Memory B cell (primary cell): ENCODE results near the gene UST.
"Not testable (repeated sequence)": the region's sequence is repeated elsewhere in the genome, so short reads cannot be mapped to it uniquely, and the experiment has no call there.

Source experiments
- ATAC-seq: fragments of 150-1000 bp; cut with Tn5 transposase; 2 replicates; pipeline ENCODE4 v1.10.0; 2021; ENCODE audit warnings: low read depth, mild to moderate bottlenecking, moderate library complexity
- DNase-seq, 2 donors: peaks; one replicate each; pipeline ENCODE4 v3.0.0; 2022; ENCODE audit warnings: low spot score in 2 of 2
- H3K27ac Mint-ChIP-seq: one replicate; pipeline ENCODE4 v1.8.0; 2022; ENCODE audit warnings: mild to moderate bottlenecking, moderate library complexity, mixed read lengths
- H3K27me3 Mint-ChIP-seq: one replicate; pipeline ENCODE4 v1.8.0; 2022; ENCODE audit warnings: mixed read lengths
- H3K36me3 Mint-ChIP-seq: one replicate; pipeline ENCODE4 v1.8.0; 2022; ENCODE audit warnings: mild to moderate bottlenecking, mixed read lengths
- H3K4me1 Mint-ChIP-seq: one replicate; pipeline ENCODE4 v1.8.0; 2022; ENCODE audit warnings: mixed read lengths
- H3K4me3 Mint-ChIP-seq: one replicate; pipeline ENCODE4 v1.8.0; 2022; ENCODE audit warnings: mild to moderate bottlenecking, moderate library complexity, mixed read lengths
- H3K9me3 Mint-ChIP-seq: one replicate; pipeline ENCODE4 v1.8.0; 2022; ENCODE audit warnings: mixed read lengths

Gene UST

DNA sequence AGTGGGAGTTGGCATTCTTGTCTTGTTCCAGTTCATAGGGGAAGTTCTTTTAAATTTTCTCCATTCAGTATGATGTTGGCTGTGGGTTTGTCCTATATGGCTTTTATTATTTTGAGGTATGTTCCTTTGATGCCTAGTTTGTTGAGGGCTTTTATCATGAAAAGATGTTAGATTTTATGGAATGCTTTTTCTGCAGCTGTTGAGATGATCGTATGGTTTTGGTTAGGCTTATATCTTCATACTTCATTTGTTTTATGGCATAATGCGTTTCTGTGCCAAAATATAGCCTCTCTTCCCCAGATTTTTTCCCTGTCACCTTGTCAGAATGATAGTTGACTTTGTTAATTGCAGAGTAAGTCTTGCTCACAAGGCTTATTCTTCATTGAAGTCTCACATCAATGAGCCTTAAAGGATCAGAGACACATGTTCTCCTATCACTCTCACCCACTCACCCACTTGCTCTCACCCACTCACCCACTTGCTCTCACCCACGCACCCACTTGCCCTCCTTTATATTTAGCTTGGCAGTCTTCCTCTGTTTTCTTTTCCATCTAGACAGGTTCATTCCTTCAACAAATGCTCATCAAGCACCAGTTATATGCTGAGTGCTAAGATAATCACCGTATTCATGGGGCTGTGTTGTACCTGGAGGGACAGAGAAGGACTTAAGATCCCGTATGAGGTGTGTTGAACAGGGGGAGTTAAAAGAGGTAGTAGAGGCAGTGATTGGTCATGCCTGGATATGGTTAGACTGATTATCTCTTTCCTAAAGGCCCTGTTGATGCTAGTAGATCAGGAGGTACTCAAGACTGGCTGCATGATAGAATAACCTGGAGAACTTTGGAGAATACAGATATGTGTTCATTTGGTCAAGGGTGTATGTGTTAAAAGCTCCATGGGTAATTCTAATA lies 19.3 kb downstream of the UST start:
- no peak for DNase-seq
- ATAC-seq, result no peak
- Mint-ChIP-seq H3K27me3 (no peaks in the 10 kb centered on the region), H3K4me1 (peaks cover 61% of the 10 kb centered on the region), H3K27ac (peak overlapping the region; percentile 99), H3K9me3 (no peaks in the 10 kb centered on the region), H3K36me3 (no peaks in the 10 kb centered on the region), H3K4me3 (no peak overlapping the region)

DNA sequence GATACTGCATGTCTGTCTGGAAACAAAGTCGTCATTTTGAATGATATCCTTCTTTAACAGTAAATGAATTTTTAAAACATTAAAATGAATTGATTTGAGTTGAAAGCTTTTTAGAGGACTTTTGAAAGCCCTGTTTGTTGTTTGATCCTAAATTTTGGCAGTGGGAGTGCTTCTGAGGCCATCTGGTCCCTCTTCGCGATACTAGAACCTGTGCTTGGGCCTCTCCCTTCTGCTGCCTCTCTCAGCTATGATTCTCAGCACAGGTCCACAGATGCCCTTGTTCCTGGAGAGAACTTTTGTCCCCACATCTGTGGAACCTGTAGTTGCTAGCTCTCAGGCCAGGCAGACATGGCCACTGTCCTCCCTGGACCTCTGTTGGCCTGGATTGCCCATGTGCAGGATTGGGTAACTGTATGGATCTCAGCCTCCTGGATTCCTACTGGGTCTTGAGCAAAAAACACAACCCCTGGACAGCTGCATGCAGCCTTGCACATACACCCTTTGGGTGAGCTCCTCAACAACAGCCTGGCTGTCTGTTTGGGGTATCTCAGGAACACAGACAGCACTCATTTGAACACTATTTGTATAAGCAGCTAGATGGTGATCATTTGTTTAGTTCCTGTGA lies 21.9 kb downstream of the UST start:
- Mint-ChIP-seq H3K36me3 (no peaks in the 10 kb centered on the region), H3K27ac (no peak overlapping the region), H3K27me3 (no peaks in the 10 kb centered on the region), H3K9me3 (no peaks in the 10 kb centered on the region), H3K4me1 (peaks cover 52% of the 10 kb centered on the region), H3K4me3 (no peak overlapping the region)
- DNase-seq (no peak), ATAC-seq (no peak)

DNA sequence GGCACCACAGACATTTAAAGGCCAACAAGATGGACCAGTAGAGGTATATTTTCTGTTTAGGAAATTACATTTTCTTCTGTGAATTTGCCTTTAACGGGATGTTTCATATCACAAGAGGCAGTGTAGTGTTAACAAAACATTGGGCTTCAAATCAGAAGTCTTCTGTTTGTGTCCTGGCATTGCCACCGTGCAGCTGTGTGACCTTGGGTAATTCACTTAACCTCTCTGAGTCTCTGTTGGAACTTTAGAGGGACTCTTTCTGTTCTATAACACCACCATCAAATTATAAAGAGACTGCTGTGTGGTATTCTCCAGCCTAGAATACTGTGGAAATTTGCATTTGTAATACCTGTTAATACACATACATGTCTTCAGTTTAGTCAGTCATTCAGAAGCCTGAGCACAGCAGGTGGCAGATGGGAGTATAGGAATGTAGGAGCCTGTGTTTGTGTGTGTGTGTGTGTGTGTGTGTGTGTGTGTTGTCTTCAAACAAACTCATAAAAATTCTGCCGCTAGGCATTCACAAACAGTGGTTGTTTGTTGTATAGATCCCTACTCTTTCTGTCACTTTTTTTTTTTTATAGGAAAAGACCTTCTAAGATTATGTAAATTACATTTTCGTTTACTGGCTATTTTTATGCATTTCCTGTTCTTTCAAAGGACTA lies 22.6 kb downstream of the UST start:
- ATAC-seq (no peak), DNase-seq (no peak)
- peaks cover 49% of the 10 kb centered on the region for H3K4me1 Mint-ChIP-seq
- peak overlapping the region; percentile 49 for H3K4me3 Mint-ChIP-seq
- H3K9me3 Mint-ChIP-seq, result no peaks in the 10 kb centered on the region
- H3K27ac Mint-ChIP-seq, result peak overlapping the region; percentile 60
- H3K27me3 Mint-ChIP-seq, result no peaks in the 10 kb centered on the region
- H3K36me3 Mint-ChIP-seq, result no peaks in the 10 kb centered on the region

DNA sequence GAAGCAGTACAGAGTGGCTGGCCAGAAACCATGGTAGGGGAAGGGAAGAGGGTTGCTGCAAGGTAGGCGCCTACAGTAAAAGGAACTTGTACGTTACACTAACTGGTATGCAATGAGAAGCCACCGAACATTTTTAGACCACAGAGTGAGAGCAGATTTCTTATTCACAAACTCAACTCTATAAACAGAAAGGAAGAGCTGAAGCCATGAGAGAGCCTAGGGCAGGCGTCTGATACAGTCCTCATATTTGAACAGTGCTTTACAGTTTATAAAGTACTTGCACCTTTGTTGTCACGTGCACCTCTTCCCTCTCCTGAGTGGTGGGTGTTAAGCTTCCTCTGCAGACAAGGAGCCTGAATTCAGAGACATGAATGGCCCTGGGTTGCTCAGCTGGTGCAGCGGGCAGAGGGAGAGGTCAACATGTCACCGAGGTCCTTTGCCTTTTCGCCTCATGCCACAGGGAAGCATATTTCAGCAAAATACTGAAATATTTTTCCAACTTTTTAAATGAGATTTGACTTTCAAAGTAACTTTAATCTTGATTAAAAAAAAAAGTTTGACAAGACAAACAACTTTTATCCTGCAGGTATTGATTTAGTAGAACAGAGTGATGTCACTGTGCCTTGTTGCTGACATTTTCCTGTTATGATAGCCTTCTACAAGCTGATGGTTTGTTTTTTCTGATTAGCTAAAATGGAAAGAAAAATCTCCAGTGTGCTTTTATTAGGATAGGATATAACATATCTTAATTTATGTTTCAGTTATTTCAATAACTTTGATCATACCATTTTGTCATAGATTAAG lies 23.8 kb downstream of the UST start:
- Mint-ChIP-seq H3K27ac (peak overlapping the region; percentile 48), H3K4me1 (peaks cover 45% of the 10 kb centered on the region), H3K36me3 (no peaks in the 10 kb centered on the region), H3K27me3 (no peaks in the 10 kb centered on the region), H3K9me3 (no peaks in the 10 kb centered on the region), H3K4me3 (peak overlapping the region; percentile 62)
- peak; percentile 63 for ATAC-seq
- no peak for DNase-seq

DNA sequence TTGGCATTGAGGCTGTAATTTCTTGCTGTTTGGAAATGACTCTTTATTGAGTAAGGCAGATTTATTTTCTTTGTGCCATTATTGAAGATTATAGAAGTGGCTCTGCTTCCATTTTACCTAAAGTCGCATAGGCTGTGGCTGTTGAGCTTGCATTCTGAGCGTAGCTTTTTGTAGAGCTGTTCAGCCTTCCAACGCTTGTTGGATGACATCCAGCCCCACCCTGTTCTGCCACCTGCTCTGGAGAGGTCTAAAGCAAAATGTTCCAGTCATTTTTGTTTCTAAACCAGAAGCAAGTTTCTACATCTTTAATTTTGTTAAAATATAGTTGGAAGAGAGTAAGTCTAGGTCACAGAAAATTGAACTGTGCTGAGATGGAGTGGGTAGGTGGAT lies 24.4 kb downstream of the UST start:
- Mint-ChIP-seq H3K9me3 (no peaks in the 10 kb centered on the region), H3K27me3 (no peaks in the 10 kb centered on the region), H3K4me3 (peak overlapping the region; percentile 72), H3K27ac (peak overlapping the region; percentile 66), H3K4me1 (peaks cover 40% of the 10 kb centered on the region), H3K36me3 (no peaks in the 10 kb centered on the region)
- DNase-seq (no peak), ATAC-seq (no peak)

DNA sequence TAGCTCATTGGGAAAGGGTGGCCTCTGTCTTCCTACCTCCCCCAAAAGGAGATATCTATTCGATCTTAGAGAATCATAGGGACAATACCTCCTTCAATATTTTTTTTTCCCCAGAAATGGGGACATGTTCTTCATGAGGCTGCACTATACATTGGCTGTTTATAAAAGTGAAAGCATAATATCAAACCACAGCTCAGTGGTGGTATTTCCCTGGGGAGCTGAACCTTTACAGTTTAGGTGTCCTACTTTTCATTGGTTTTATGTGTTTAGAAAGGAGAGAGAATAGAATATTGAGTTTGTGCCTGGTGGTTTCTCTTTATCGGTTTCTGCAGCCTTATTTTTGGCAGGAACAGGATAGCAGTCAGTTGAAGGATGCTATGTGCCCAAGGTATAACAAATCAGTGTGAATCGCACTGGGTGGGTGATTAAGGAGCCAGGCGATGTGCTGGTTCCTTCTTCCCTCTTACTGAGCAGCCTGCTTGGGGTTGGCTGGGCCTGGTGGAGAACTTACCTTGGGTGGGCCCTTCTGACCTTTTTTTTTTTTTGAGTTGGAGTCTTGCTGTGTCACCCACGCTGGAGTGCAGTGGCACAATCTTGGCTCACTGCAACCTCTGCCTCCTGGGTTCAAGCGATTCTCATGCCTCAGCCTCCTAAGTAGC lies 25.2 kb downstream of the UST start:
- Mint-ChIP-seq H3K27ac (peak overlapping the region; percentile 66), H3K27me3 (no peaks in the 10 kb centered on the region), H3K9me3 (no peaks in the 10 kb centered on the region), H3K36me3 (no peaks in the 10 kb centered on the region), H3K4me3 (peak overlapping the region; percentile 72), H3K4me1 (peaks cover 41% of the 10 kb centered on the region)
- DNase-seq (peak in 1 of 2 donors; percentile 40), ATAC-seq (peak; percentile 84)

DNA sequence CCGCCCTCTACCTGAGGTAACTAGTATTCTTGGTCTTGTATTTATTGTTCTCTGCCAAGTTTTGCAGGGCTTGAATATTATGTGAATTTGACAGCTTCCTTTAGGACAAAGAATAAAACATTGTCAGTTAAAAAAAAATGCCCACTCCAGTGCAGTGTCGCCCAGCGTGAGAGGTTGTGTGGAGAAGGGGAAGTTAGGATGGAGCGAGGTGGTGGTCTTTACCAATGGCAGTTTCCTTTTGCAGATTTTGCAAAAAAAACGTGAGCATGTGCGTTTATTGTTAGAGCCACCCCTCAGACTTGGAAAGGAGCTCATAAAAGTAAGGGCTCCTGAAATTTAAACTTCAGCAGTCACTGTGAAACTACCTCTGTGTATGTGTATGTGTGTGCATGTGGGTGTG lies 28.3 kb downstream of the UST start:
- H3K9me3 Mint-ChIP-seq, result no peaks in the 10 kb centered on the region
- no peak overlapping the region for H3K27ac Mint-ChIP-seq
- DNase-seq (no peak), ATAC-seq (no peak)
- no peaks in the 10 kb centered on the region for H3K27me3 Mint-ChIP-seq
- no peak overlapping the region for H3K4me3 Mint-ChIP-seq
- H3K4me1 Mint-ChIP-seq, result peaks cover 41% of the 10 kb centered on the region
- no peaks in the 10 kb centered on the region for H3K36me3 Mint-ChIP-seq

DNA sequence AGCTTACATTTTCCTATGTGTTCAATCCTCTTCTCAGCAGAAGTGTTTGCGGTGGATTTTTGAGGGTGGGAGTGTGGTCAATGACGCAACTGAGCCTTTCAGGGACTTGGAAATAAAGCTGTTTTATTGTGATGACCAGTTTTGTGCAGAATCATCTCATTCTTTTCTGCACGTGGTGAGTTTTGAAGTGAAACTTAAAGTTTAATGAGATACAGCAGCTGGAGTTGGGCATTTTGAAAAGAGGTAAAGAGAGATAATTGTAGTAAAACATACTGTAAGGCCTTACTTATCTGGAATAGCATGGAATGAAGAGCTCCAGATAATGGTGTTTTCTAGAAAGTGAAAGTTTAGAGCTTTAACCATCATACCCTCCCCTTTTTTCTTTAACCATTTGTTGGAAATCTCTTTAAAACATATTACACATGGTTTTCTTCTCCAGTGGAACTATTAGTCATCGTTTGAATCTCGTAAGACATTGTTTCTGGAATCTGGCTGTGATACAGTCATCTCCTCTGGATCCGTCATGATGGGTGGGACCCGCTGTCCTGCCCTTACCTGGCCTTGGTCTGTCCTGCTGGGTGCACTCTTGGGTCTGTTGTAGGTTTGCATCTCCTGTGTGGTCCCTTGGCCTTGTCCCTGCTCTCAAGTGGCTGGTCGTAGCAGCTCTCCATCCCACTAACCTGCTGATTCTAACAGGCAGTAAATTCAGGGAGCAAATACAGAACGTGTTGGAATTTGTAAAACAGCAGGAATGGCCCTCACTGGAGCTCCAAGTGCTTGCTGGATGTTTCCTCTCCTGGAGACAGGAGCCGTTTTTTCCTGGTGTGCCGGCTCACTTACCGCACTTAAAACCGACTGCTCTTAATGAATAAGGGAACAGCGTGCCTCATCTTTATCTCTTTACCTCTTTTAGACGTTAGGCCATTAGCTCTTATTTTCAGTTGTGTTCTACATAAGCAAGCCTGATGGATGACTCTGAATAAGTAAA lies 29.8 kb downstream of the UST start:
- H3K4me1 Mint-ChIP-seq, result peaks cover 40% of the 10 kb centered on the region
- H3K9me3 Mint-ChIP-seq, result no peaks in the 10 kb centered on the region
- H3K27me3 Mint-ChIP-seq, result no peaks in the 10 kb centered on the region
- no peak for DNase-seq
- H3K27ac Mint-ChIP-seq, result peak overlapping the region; percentile 41
- ATAC-seq, result no peak
- no peak overlapping the region for H3K4me3 Mint-ChIP-seq
- no peaks in the 10 kb centered on the region for H3K36me3 Mint-ChIP-seq

DNA sequence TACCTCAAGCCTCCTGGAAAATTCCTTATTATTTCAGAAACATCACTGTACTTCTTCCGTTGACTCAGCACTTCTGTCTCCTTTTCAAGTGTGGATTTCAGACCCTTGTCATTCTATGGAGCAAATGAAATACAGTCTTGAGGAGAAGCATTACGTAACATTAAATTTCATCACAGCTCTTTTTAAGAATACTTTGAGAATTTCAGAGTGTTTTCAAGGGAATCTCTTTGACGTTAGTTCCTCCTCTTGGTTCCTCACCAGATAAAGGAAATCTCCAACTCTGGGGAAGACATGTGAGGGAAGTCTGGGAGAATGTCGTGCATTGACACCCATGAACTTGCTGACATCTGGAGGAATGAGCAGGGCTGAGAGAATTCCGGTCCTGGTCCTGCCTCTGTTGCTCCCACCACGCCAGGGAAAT lies 32.3 kb downstream of the UST start:
- H3K9me3 Mint-ChIP-seq, result no peaks in the 10 kb centered on the region
- H3K4me3 Mint-ChIP-seq, result no peak overlapping the region
- DNase-seq, result no peak
- H3K36me3 Mint-ChIP-seq, result peaks cover 2% of the 10 kb centered on the region
- peaks cover 33% of the 10 kb centered on the region for H3K4me1 Mint-ChIP-seq
- no peaks in the 10 kb centered on the region for H3K27me3 Mint-ChIP-seq
- no peak overlapping the region for H3K27ac Mint-ChIP-seq
- ATAC-seq, result no peak

DNA sequence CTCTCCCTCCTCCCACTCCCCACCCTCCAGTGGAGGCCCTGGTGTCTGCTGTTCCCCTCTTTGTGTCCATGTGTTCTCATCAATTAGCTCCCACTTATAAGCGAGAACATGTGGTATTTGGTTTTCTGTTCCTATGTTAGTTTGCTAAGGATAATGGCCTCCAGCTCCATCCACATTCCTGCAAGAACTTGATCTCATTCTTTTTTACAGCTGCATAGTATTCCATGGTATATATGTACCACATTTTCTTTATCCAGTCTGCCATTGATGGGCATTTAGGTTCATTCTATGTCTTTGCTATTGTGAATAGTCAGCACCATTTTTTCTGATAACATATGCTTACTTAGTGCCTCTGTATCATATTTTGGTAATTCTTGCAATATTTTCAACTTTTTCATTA lies 33.6 kb downstream of the UST start:
- H3K36me3 Mint-ChIP-seq, ATAC-seq, H3K4me3 Mint-ChIP-seq, H3K9me3 Mint-ChIP-seq, DNase-seq, H3K27me3 Mint-ChIP-seq: not testable (repeated sequence)
- peak overlapping the region; percentile 89 for H3K27ac Mint-ChIP-seq
- peaks cover 32% of the 10 kb centered on the region for H3K4me1 Mint-ChIP-seq

DNA sequence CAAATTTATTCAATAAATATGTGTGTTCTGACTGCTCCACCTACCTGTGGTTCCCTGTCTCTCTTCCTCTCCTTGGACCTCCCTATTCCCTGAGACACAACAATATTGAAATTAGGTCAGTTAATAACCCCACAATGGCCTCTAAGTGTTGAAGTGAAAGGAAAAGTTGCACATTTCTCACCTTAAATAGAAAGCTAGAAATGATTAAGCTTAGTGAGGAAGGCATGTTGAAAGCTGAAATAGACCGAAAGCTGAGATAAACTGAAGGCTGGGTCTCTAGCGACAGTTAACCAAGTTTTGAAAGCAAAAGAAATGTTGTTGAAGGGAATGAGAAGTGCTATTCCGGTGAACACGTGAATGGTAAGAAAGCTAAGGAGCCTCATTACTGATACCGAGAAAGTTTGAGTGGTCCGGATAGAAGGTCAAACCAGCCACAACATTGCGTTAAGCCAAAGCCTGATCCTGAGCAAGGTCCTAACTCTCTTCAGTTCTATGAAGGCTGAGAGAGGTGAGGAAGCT lies 34.1 kb downstream of the UST start:
- Mint-ChIP-seq H3K27me3 (no peaks in the 10 kb centered on the region), H3K9me3 (no peaks in the 10 kb centered on the region), H3K27ac (peak overlapping the region; percentile 89), H3K4me3 (peak overlapping the region; percentile 79), H3K36me3 (peaks cover 2% of the 10 kb centered on the region), H3K4me1 (peaks cover 32% of the 10 kb centered on the region)
- ATAC-seq (peak; percentile 70), DNase-seq (no peak)

DNA sequence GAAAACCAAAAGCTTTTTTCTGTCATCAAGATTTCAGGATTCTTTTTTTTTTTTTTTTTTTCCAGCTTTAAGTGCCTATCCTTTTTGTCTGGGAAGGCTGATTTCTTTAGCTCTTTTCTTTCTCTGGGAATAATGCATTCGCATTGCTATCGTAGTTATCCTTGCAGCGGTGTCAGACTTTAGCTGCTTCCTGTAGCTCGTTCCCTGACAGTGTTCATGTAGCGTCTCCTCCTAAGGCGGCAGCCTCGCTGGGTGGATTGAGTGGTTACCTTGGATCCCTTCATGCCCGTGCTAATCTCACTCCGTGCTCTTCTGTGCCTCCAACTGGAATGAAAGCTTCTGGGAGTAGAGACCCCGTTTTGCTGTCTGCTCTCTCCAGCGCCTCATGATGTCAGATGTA lies 43.1 kb downstream of the UST start:
- DNase-seq (no peak), ATAC-seq (no peak)
- H3K27ac Mint-ChIP-seq, result peak overlapping the region; percentile 11
- peaks cover 2% of the 10 kb centered on the region for H3K9me3 Mint-ChIP-seq
- H3K27me3 Mint-ChIP-seq, result no peaks in the 10 kb centered on the region
- no peak overlapping the region for H3K4me3 Mint-ChIP-seq
- peaks cover 24% of the 10 kb centered on the region for H3K4me1 Mint-ChIP-seq
- H3K36me3 Mint-ChIP-seq, result peaks cover 6% of the 10 kb centered on the region
